GM18861 (cell line): ENCODE results near the gene TIMM8B.
"Not testable (repeated sequence)": the region's sequence is repeated elsewhere in the genome, so short reads cannot be mapped to it uniquely, and the experiment has no call there.

Source experiments
- ATAC-seq: cut with Tn5 transposase; IDR thresholded peaks from one replicate; pipeline ENCODE4 v1.9.1; 2021; ENCODE audit not compliant: unreplicated experiment

Gene TIMM8B

GRCh38 chr11:112082729-112083128 is 3.8 kb downstream of the TIMM8B start:
- ATAC-seq, result no peak

- ATAC-seq, result peak; percentile 83
These were observed 12.4 kb downstream of the TIMM8B start, which contains the start of the genes NKAPD1 and PIH1D2 for GRCh38 chr11:112073941-112074811. Gene NKAPD1 (plus strand): TSS chr11:112074299. CDS start chr11:112075575, 1,276 bp downstream. Gene PIH1D2 (minus strand): TSS chr11:112074017. CDS start chr11:112073174, 843 bp downstream.

DNA sequence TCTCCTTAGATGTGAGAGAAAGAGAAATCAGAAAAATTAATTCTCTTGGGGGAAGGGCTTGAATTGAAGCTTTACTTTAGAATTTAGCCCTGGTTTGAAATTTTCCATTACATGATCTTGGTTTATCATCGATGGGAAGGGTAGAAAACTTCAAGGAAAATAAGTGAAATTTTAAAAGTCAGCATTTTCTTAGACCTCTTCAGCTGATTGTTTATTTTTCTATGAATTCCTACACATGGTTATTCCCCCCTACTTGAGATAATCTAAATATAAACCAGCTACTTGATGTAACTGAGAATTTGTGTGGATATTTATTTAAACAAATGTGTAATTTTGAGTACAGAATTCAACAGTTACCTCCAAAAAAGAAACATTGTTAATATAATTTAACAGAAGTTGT is 23.6 kb downstream of the TIMM8B start:
- ATAC-seq, result no peak

GRCh38 chr11:112058103-112058502 is 28.5 kb downstream of the TIMM8B start:
- ATAC-seq, result no peak

DNA sequence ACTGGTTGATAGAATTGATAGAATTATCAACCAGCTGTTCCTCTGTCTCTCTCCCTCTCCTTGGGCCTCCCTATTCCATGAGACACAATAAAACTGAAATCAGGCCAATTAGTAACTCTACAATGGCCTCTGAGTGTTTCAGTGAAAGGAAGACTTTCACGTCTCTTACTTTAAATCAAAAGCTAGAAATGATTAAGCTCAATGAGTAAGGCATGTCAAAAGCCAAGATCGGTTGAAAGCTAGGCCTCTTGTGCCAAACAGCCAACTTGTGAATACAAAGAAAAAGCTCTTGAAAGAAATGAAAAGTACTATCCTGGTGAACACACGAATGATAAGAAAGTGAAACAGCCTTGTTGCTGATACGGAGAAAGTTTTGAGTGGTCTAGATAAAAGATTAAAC is 29.4 kb downstream of the TIMM8B start:
- no peak for ATAC-seq

DNA sequence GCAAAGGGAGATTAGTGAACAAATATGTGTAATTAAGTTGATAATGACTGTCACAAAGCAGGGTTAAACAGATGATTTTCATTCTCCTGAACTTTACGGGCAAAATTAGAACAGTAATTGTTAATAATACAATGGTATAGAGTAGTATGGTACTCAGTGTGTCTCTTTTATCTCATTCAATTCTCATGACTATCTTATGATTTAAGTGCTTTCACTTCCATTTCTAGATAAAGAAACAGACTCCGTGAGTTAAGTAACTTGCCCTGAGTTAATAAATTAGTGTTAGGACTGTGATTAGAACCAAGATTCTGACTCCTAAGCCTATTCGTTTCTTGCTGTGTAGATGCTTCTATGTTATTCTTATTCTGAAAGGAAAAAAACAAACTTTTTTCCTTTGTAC is 34.8 kb downstream of the TIMM8B start:
- ATAC-seq, result no peak

GRCh38 chr11:112050721-112051120 is 35.8 kb downstream of the TIMM8B start:
- peak; percentile 77 for ATAC-seq

DNA sequence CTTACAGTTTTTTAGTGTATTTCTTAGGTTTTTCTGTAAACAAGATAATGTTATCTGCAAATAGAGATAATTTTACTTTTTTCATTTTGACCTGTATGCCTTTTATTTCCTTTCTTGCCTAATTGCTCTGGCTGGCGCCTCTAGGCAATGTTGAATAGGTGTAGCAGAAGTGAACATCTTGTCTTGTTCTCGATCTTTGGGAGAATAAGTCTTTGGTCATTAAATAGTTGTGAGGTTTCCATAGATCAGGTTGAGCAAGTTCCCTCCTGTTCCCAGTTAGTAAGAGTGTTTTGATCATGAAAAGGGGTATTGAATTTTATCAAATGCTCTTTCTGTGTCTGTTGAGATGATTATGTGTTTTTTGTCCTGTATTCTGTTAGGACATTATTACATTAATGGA is 36.8 kb downstream of the TIMM8B start:
- ATAC-seq, result no peak

- not testable (repeated sequence) for ATAC-seq
These were observed 38.3 kb downstream of the TIMM8B start for GRCh38 chr11:112048256-112048655.

DNA sequence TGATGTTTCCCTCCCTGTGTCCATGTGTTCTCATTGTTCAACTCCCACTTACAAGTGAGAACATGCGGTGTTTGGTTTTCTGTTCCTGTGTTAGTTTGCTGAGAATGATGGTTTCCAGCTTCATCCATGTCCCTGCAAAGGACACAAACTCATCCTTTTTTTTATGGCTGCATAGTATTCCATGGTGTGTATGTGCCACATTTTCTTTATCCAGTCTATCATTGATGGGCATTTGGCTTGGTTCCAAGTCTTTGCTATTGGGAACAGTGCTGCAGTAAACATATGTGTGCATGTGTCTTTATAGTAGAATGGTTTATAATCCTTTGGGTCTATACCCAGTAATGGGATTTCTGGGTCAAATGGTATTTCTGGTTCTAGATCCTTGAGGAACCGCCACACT is 39.9 kb downstream of the TIMM8B start:
- not testable (repeated sequence) for ATAC-seq

DNA sequence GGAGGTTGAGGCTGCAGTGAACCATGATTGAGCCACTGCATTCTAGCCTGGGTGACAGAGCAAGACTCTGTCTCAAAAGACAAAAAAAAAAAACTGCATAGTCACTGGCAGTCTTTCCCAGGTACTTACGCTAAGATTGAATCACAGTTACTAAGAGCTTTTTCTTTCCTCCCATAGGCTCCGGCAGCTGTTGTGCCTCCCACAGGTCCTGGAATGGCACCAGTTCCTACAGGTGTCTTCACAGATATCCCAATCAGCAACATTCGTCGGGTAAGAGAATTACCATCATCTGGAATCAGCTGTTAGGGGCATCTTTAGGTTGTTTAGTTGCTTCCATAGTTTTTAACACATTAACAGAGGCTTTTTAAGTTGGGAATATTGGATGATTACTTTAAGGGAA is 41.6 kb downstream of the TIMM8B start:
- no peak for ATAC-seq

DNA sequence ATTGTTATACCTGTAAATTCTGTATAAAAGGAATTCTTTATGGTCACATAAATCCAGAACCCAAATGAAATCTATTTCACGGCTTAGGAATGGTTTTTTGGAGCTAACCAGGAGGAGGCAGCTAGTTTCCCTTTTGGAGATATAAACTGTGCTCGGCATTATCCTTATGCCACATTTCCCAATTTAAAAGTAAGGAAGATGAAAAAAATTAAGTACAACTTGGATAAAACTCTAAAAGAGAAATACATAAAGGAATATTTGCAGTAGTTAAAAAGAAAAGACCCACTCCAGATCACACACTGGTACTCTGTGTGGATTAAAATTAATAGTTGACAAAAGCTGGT is 43.6 kb downstream of the TIMM8B start:
- ATAC-seq, result no peak

GRCh38 chr11:112042161-112042960 is 44.2 kb downstream of the TIMM8B start:
- ATAC-seq, result no peak

GRCh38 chr11:112037527-112037926 is 49.0 kb downstream of the TIMM8B start:
- no peak for ATAC-seq
